Psoas muscle (tissue), 8 donors: ENCODE measurements around the gene VMP1. TPM values are rescaled to one million over a fixed set of nuclear protein-coding genes. Genes with fewer than 3 reads are reported as not detected.
"Not testable (repeated sequence)": the region's sequence is repeated elsewhere in the genome, so short reads cannot be mapped to it uniquely, and the experiment has no call there.

ENCODE experiments used
- ATAC-seq, 4 donors: fragments of 200-7000 bp; cut with Tn5 transposase; one replicate each; pipeline ENCODE4 v1.9.1; 2020; ENCODE audit warnings: moderate library complexity in 3 of 4, mild to moderate bottlenecking in 2 of 4
- DNase-seq, 2 donors: peaks; one replicate each; pipeline ENCODE4 v3.0.0-alpha.2; 2020
- H3K27ac ChIP-seq: fragments of 200-600 bp; one replicate; pipeline ENCODE4 v1.8.0; 2022
- H3K27me3 ChIP-seq, 3 donors: fragments of 200-600 bp in 1 of 3; one replicate each; pipeline versions ENCODE4 v1.6.1 to v1.8.0; 2013 to 2022; ENCODE audit warnings: low read length in 2 of 3, mild to moderate bottlenecking in 2 of 3, moderate library complexity in 1 of 3; ENCODE audit not compliant: insufficient read depth in 3 of 3
- H3K36me3 ChIP-seq, 2 donors: fragments of 200-600 bp in 1 of 2; one replicate each; pipeline versions ENCODE4 v1.6.1 to v1.8.0; 2013 to 2022; ENCODE audit warnings: low read depth in 1 of 2, mild to moderate bottlenecking in 1 of 2, moderate library complexity in 1 of 2; ENCODE audit not compliant: insufficient read depth in 1 of 2
- H3K4me1 ChIP-seq: fragments of 200-600 bp; one replicate; pipeline ENCODE4 v1.8.0; 2022
- H3K4me3 ChIP-seq: fragments of 200-600 bp; one replicate; pipeline ENCODE4 v1.8.0; 2022; ENCODE audit warnings: mild to moderate bottlenecking
- H3K9me3 ChIP-seq: fragments of 200-600 bp; one replicate; pipeline ENCODE4 v1.8.0; 2022
- CTCF ChIP-seq: fragments of 200-600 bp; IDR thresholded peaks from one replicate; pipeline ENCODE4 v1.8.0; 2022; ENCODE audit warnings: antibody characterized with exemption
- WGBS, 3 donors: extraction: QIAGEN DNeasy Blood & Tissue Kit; methylation state at CpG; one replicate each; pipeline versions ENCODE4 v1.1.6 to v1.1.7; 2013; 5-methylcytosine and 5-hydroxymethylcytosine counted together
- intact Hi-C, 2 donors: fragments of 100-400 bp; cut with DNase I; formaldehyde crosslinking; loops; one replicate each; pipeline versions ENCODE4 v1.11.0 to v1.14.2; 2022
- polyA plus RNA-seq, 3 donors: library from polyadenylated mRNA; stranded (reverse); fragments of 200-250 nt; gene quantifications; one replicate each; pipeline ENCODE4 v1.2.3, GENCODE V29; 2013
- total RNA-seq, 4 donors: library from RNA; stranded (reverse); fragmentation: NEBNext Ultra II Directional in 2 of 4; extraction: Animal tissue kit (Norgen Biotek cat#: 25700) in 2 of 4; gene quantifications; one replicate each; pipeline versions ENCODE4 v1.2.1 to v1.2.4, GENCODE V29; 2021 to 2023
- donor health status: healthy with polysubstance abuse.
- donor health status: DM: no; HTN: no; CAD: no; lungs with moderate emphysema.
- donor health status: Bipolar disorder and iron deficiency.
- donor health status: healthy.
- donor health status: DM: yes; HTN: yes; CAD: no.
- donor health status: DM: no; HTN: no; CAD: no.
- donor health status: DM: no; HTN: no; CAD: no.
- donor health status: DM: yes; HTN: yes; CAD: no.

Gene VMP1
- total and polyA plus RNA-seq, 7 donors: 31.3 to 115 (median 60.5) TPM

GRCh38 chr17:59863616-59864015, 156.2 kb downstream of the VMP1 start:
- 84 to 87% (median 86%) methylated on average over 3 of the region's 3 CpGs for WGBS, 3 donors
- no peaks in the 10 kb centered on the region for H3K27me3 ChIP-seq
- no peak for TF ChIP-seq CTCF
- intact Hi-C loops: no loop called here
- no peak for DNase-seq
- no peak overlapping the region for H3K4me3 ChIP-seq
- no peak for ATAC-seq
- no peaks in the 10 kb centered on the region for H3K4me1 ChIP-seq
- peaks cover 0 to 40% of the 10 kb centered on the region in 2 donors for H3K36me3 ChIP-seq
- H3K9me3 ChIP-seq: no peaks in the 10 kb centered on the region
- no peak overlapping the region for H3K27ac ChIP-seq

- TF ChIP-seq CTCF: no peak
- Histone ChIP-seq H3K4me1 (no peaks in the 10 kb centered on the region), H3K27me3 (no peaks in the 10 kb centered on the region), H3K9me3 (no peaks in the 10 kb centered on the region), H3K4me3 (no peak overlapping the region), H3K36me3 (peaks cover 0 to 45% of the 10 kb centered on the region in 2 donors), H3K27ac (no peak overlapping the region)
- no peak for ATAC-seq
- intact Hi-C loops: no loop called here
- WGBS, 3 donors: 19 to 50% (median 29%) methylated on average over 1 of the region's 1 CpG
- DNase-seq: no peak
These were observed 162.4 kb downstream of the VMP1 start for GRCh38 chr17:59869941-59870218.

GRCh38 chr17:59870482-59870881, 163.0 kb downstream of the VMP1 start:
- no peak overlapping the region for H3K4me3 ChIP-seq
- H3K4me1 ChIP-seq: no peaks in the 10 kb centered on the region
- H3K9me3 ChIP-seq: no peaks in the 10 kb centered on the region
- peaks cover 0 to 47% of the 10 kb centered on the region in 2 donors for H3K36me3 ChIP-seq
- WGBS, 3 donors: 74 to 94% (median 86%) methylated on average over 8 of the region's 8 CpGs
- DNase-seq (no peak), ATAC-seq (no peak)
- TF ChIP-seq CTCF: no peak
- H3K27me3 ChIP-seq: no peaks in the 10 kb centered on the region
- no peak overlapping the region for H3K27ac ChIP-seq
- intact Hi-C loops: no loop called here

GRCh38 chr17:59872351-59872750, 164.9 kb downstream of the VMP1 start:
- no peak for TF ChIP-seq CTCF
- H3K27ac ChIP-seq: no peak overlapping the region
- H3K27me3 ChIP-seq: no peaks in the 10 kb centered on the region
- DNase-seq (no peak), ATAC-seq (no peak)
- H3K4me1 ChIP-seq: no peaks in the 10 kb centered on the region
- H3K9me3 ChIP-seq: no peaks in the 10 kb centered on the region
- H3K36me3 ChIP-seq: peaks cover 0 to 66% of the 10 kb centered on the region in 2 donors
- intact Hi-C loops: no loop called here
- H3K4me3 ChIP-seq: no peak overlapping the region

GRCh38 chr17:59873414-59873813, 166.0 kb downstream of the VMP1 start:
- DNase-seq, H3K27me3 ChIP-seq, intact Hi-C loops, H3K9me3 ChIP-seq, H3K4me1 ChIP-seq, H3K27ac ChIP-seq, ATAC-seq, H3K4me3 ChIP-seq: not testable (repeated sequence)
- peaks cover 0 to 76% of the 10 kb centered on the region in 2 donors for H3K36me3 ChIP-seq
- WGBS, 3 donors: 96 to 99% (median 97%) methylated on average over 7 to 8 of the region's 8 CpGs
